ENCODE measurements around the gene EP400.

EP400 gene

DNA sequence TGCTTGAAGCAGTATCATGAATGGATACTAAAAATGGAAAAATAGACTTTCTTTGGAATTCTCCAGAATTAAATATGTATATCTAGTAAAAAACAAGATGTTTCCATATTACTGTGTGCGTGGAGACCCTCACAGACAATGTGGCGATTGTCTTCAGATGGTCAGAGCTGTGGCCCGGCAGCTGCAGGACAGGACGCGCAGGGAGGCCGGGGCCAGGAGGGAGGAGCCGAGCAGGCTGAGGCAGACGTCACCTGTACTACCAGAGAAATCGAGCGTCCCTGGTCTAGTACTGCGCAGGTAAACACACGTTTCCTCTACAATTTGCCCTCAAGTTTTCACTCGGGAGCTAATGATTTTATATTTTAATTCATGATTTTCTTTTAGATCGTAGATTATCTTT, 171.5 kb downstream of the EP400 start:
- DNase-seq (ENCODE audit: low spot score), result no peak

GRCh38 chr12:132123970-132124765, 174.4 kb downstream of the EP400 start:
- no peak for DNase-seq (ENCODE audit: low spot score)

- DNase-seq (ENCODE audit: low spot score), result no peak
Observed at GRCh38 chr12:132124766-132125425, 175.2 kb downstream of the EP400 start.

- DNase-seq (ENCODE audit: low spot score), result no peak
Observed at GRCh38 chr12:132125736-132126135, 176.0 kb downstream of the EP400 start.

DNA sequence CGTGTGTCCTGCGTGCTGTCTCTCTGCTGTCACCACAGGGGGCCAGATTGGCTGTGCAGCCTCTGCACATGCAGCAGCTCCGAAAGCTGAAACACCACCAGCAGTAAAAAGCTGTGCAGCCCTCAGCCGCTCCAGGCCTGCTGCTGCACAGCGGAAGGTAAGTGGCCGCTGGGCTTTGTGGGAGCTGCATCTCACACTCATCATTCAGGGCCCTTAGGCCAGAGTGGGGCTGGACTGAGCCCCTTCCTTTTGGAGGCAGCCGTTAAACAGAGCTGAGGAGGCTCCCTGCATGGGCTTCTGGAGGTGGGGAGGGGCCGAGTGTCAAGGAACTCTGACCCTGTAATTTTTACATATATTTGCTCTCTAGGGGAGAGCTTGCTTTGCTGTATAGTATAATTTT, 177.3 kb downstream of the EP400 start:
- no peak for DNase-seq (ENCODE audit: low spot score)

DNA sequence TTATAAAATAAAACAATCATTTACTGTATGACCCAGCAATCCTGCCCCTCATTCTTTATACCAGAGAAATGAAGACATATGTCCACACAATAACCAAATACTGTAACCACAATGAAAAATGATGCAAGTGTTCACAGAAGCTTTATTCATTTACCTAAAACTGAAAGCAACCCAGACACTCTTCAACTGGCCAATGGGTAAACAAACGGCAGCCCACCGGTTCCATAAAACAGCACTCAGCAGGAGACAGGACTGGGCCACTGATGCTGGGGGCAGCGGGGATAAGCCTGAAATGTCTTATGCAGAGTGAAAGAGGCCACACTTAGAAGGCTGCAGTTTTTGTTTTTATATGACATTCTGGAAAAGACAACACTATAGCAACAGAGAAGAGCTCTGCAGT, 179.3 kb downstream of the EP400 start:
- DNase-seq (ENCODE audit: low spot score), result no peak

DNA sequence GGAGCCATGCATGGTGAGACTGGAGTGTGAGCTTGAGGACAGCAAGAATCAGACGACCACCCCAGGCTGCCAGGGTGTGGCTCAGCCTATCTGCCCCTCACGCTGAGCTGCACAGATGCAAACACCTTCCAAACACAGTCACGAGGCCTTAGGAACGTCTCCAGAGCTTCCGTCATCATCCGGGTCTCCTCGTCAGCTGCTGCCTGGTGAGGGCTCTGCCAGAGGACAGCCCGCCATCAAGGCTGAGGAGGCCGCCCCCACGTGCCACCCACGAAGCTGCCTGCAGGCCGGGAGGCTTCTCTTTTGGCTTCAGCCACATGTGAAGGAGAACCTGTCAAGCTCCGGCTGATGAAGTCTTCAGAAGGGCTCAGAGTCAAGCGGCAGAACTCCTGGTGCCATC, 180.9 kb downstream of the EP400 start:
- DNase-seq (ENCODE audit: low spot score), result no peak

Measured in iPS-NIHi11 (cell line).